ENCODE results near the gene ZNF581. TPM values are rescaled to one million over a fixed set of nuclear protein-coding genes. Genes with fewer than 3 reads are reported as not detected.
A peak's percentile ranks its signal among the peaks of the same experiment; 100 is the strongest.

The ZNF581 gene
- total RNA-seq, 1 experiment from 2014 or later = 46.2 TPM

GRCh38 chr19:55689411-55690108 is 46.1 kb downstream of the ZNF581 start:
- Histone ChIP-seq H3K4me3 (ENCODE audit: low read depth, low read length) (no peak overlapping the region; the same call in 1 of the 2 replicates), H3K4me1 (peaks cover 33% of the 10 kb centered on the region), H3K36me3 (ENCODE audit: control insufficient read depth, insufficient read depth, low read length) (peaks cover 16% of the 10 kb centered on the region), H3K9me3 (no peaks in the 10 kb centered on the region), H3K27me3 (replicated peaks; ENCODE audit: control insufficient read depth, insufficient read depth, low read length) (no peaks in the 10 kb centered on the region)
- BruUV-seq (replicated peaks) = no TSS peak
- TF ChIP-seq CTCF (IDR thresholded peaks at IDR 0.05; ENCODE audit: insufficient read depth in 1 of 2, low read depth in 1 of 2, low read length in 1 of 2, severe bottlenecking in 1 of 2, unreplicated experiment in 1 of 2) = no peak
- ChIA-PET POLR2A (interaction anchor here (1.5 kb wide), 1 partner anchor 35 kb away, joined by 3 read pairs; the partner anchor contains the start of gene U2AF2), CTCF (interaction anchor here (0.5 to 0.6 kb wide), 2 partner anchors 35 to 610 kb away, joined by 3 to 4 read pairs; no protein-coding TSS in a partner anchor)
- Mint-ChIP-seq H3K4me1 (ENCODE audit: low read depth, unreplicated experiment) (peaks cover 39% of the 10 kb centered on the region), H3K27ac (ENCODE audit: unreplicated experiment) (peak overlapping the region; percentile 94), H3K4me3 (ENCODE audit: unreplicated experiment) (peak overlapping the region; percentile 57), H3K36me3 (ENCODE audit: insufficient read depth, unreplicated experiment) (peaks cover 94% of the 10 kb centered on the region), H3K27me3 (ENCODE audit: insufficient read depth, unreplicated experiment) (no peaks in the 10 kb centered on the region), H3K9me3 (ENCODE audit: unreplicated experiment) (no peaks in the 10 kb centered on the region)
- DNase-seq = no peak
- intact Hi-C loops (cut with micrococcal nuclease; ENCODE audit: unreplicated experiment) = no loop called here

DNA sequence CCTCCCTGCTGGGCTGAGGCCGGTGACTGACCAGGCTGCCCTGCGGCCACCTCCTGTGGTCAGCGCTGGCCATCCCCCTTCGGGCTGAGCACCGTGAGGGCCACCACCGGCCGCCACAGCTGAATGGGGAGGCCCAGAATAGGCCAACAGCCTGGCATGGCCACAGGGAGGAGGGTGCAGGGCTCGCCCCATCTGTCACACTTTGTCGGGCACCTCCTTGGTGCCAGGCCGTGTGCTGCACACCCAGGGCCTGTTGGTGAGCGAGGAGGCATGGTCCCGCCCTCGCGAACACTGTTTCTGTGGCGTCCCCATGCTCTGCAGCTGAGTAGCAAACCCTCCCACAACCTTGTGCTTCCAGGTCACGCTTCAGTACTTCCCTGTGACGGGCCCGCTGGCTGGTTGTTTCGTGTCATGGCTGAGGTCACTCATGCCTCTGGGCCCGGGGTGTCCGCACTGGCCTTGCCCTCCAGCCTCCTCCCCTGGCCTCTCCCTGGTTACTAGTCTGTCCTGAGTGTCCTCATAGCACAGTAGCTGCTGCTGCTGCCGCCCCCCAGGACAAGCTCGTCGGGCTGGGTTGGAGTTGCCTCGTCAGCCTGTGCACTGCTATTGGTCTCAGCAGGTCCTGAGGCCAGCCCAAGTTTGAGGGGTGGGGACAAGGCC is 46.8 kb downstream of the ZNF581 start:
- H3K27ac Mint-ChIP-seq (ENCODE audit: unreplicated experiment) = peak overlapping the region; percentile 94
- no peaks in the 10 kb centered on the region for H3K27me3 Mint-ChIP-seq (ENCODE audit: insufficient read depth, unreplicated experiment)
- DNase-seq = no peak
- H3K4me1 Mint-ChIP-seq (ENCODE audit: low read depth, unreplicated experiment) = peaks cover 38% of the 10 kb centered on the region
- peaks cover 97% of the 10 kb centered on the region for H3K36me3 Mint-ChIP-seq (ENCODE audit: insufficient read depth, unreplicated experiment)
- Histone ChIP-seq H3K4me3 (ENCODE audit: low read depth, low read length) (no peak overlapping the region), H3K36me3 (ENCODE audit: control insufficient read depth, insufficient read depth, low read length) (peaks cover 12% of the 10 kb centered on the region), H3K4me1 (peaks cover 26% of the 10 kb centered on the region), H3K9me3 (no peaks in the 10 kb centered on the region), H3K27me3 (replicated peaks; ENCODE audit: control insufficient read depth, insufficient read depth, low read length) (no peaks in the 10 kb centered on the region)
- H3K9me3 Mint-ChIP-seq (ENCODE audit: unreplicated experiment) = no peaks in the 10 kb centered on the region
- ChIA-PET POLR2A (no interaction called here), CTCF (no interaction called here)
- intact Hi-C loops (cut with micrococcal nuclease; ENCODE audit: unreplicated experiment) = no loop called here
- no peak for TF ChIP-seq CTCF (IDR thresholded peaks at IDR 0.05; ENCODE audit: insufficient read depth in 1 of 2, low read depth in 1 of 2, low read length in 1 of 2, severe bottlenecking in 1 of 2, unreplicated experiment in 1 of 2)
- H3K4me3 Mint-ChIP-seq (ENCODE audit: unreplicated experiment) = no peak overlapping the region
- no TSS peak for BruUV-seq (replicated peaks)

- TF ChIP-seq CTCF (IDR thresholded peaks at IDR 0.05; ENCODE audit: insufficient read depth in 1 of 2, low read depth in 1 of 2, low read length in 1 of 2, severe bottlenecking in 1 of 2, unreplicated experiment in 1 of 2) = no peak
- Histone ChIP-seq H3K27me3 (replicated peaks; ENCODE audit: control insufficient read depth, insufficient read depth, low read length) (no peaks in the 10 kb centered on the region), H3K36me3 (ENCODE audit: control insufficient read depth, insufficient read depth, low read length) (peaks cover 14% of the 10 kb centered on the region), H3K4me3 (ENCODE audit: low read depth, low read length) (no peak overlapping the region), H3K4me1 (peaks cover 26% of the 10 kb centered on the region), H3K9me3 (no peaks in the 10 kb centered on the region)
- Mint-ChIP-seq H3K36me3 (ENCODE audit: insufficient read depth, unreplicated experiment) (peaks cover 97% of the 10 kb centered on the region), H3K4me3 (ENCODE audit: unreplicated experiment) (no peak overlapping the region), H3K9me3 (ENCODE audit: unreplicated experiment) (no peaks in the 10 kb centered on the region), H3K27me3 (ENCODE audit: insufficient read depth, unreplicated experiment) (no peaks in the 10 kb centered on the region), H3K27ac (ENCODE audit: unreplicated experiment) (peak overlapping the region; percentile 32), H3K4me1 (ENCODE audit: low read depth, unreplicated experiment) (peaks cover 31% of the 10 kb centered on the region)
- CTCF ChIA-PET = interaction anchor here (0.7 kb wide), 1 partner anchor 234 kb away, joined by 4 read pairs; no protein-coding TSS in a partner anchor
- intact Hi-C loops (cut with micrococcal nuclease; ENCODE audit: unreplicated experiment) = no loop called here
- peak in 1 of 2 experiments; percentile 32 for DNase-seq
- no TSS peak for BruUV-seq (replicated peaks)
- POLR2A ChIA-PET = no interaction called here
Measured at GRCh38 chr19:55690769-55691545, 47.5 kb downstream of the ZNF581 start.
